Right lobe of liver (tissue), 6 donors: ENCODE measurements around the gene PHYHIPL. TPM values are rescaled to one million over a fixed set of nuclear protein-coding genes. Genes with fewer than 3 reads are reported as not detected.

Source experiments
- ATAC-seq, 4 donors: fragments of 200-7000 bp; cut with Tn5 transposase; one replicate each; pipeline ENCODE4 v1.9.1; 2020; ENCODE audit warnings: mild to moderate bottlenecking in 4 of 4, moderate library complexity in 4 of 4
- DNase-seq, 3 donors: peaks; one replicate each; pipeline ENCODE4 v3.0.0-alpha.2; 2020
- H3K27ac ChIP-seq, 3 donors: fragments of 200-600 bp; one replicate each; pipeline ENCODE4 v1.8.0; 2022
- H3K27me3 ChIP-seq, 2 donors: fragments of 200-600 bp; one replicate each; pipeline ENCODE4 v1.8.0; 2022
- H3K36me3 ChIP-seq, 4 donors: fragments of 200-600 bp; sonication (generic) in 1 of 4; one replicate each; pipeline versions ENCODE4 v1.5.1 to v1.8.0; 2017 to 2022; ENCODE audit warnings: control low read depth in 1 of 4
- H3K4me1 ChIP-seq, 4 donors: fragments of 200-600 bp; sonication (generic) in 1 of 4; one replicate each; pipeline versions ENCODE4 v1.5.1 to v1.8.0; 2017 to 2022; ENCODE audit warnings: control low read depth in 1 of 4
- H3K4me3 ChIP-seq, 3 donors: fragments of 200-600 bp; one replicate each; pipeline ENCODE4 v1.8.0; 2022
- H3K9me3 ChIP-seq, 4 donors: fragments of 200-600 bp; sonication (generic) in 1 of 4; one replicate each; pipeline versions ENCODE4 v1.5.1 to v1.8.0; 2017 to 2022; ENCODE audit warnings: control low read depth in 1 of 4
- POLR2A ChIP-seq: fragments of 450-650 bp; IDR thresholded peaks from one replicate; pipeline ENCODE4 v1.6.1; 2017; ENCODE audit warnings: antibody characterized with exemption, mild to moderate bottlenecking
- WGBS: methylation state at CpG from one replicate; pipeline ENCODE4 v1.1.6; 2018; ENCODE audit warnings: low coverage, low lambda C conversion rate; ENCODE audit not compliant: insufficient coverage; ENCODE audit errors: missing lambda C conversion rate; 5-methylcytosine and 5-hydroxymethylcytosine counted together
- intact Hi-C, 2 donors: fragments of 100-400 bp; cut with DNase I; formaldehyde crosslinking; loops; one replicate each; pipeline versions ENCODE4 v1.11.2 to v1.14.1; 2022
- total RNA-seq, 6 experiments: library from RNA; depleted of rRNA in 2 of 6; stranded (reverse); fragments of >200 nt in 2 of 6; fragmentation: NEBNext Ultra II Directional in 3 of 6; extraction: Animal tissue kit (Norgen Biotek cat#: 25700) in 3 of 6; gene quantifications; one replicate each; pipeline versions ENCODE4 v1.1.0 to v1.2.4, GENCODE V29; 2016 to 2023
- TF ChIP-seq, protein P1 (sequence below), 4 donors: fragments of 200-600 bp in 3 of 4; fragments of 450-650 bp in 1 of 4; IDR thresholded peaks; one replicate each; pipeline versions ENCODE4 v1.5.1 to v1.8.0; 2016 to 2022; ENCODE audit warnings: antibody characterized with exemption in 4 of 4, mild to moderate bottlenecking in 2 of 4
- donor health status: DM: no; HTN: yes; CAD: no.
- donor health status: DM: no; HTN: no; CAD: no.
- donor health status: DM: no; HTN: no; CAD: no.
- donor health status: DM: no; HTN: yes; CAD: no.
- donor health status: DM: no; HTN: yes; CAD: no.

PHYHIPL gene
- total RNA-seq, 6 experiments from 2014 or later, result 0.49 to 1.00 (median 0.75) TPM

DNA sequence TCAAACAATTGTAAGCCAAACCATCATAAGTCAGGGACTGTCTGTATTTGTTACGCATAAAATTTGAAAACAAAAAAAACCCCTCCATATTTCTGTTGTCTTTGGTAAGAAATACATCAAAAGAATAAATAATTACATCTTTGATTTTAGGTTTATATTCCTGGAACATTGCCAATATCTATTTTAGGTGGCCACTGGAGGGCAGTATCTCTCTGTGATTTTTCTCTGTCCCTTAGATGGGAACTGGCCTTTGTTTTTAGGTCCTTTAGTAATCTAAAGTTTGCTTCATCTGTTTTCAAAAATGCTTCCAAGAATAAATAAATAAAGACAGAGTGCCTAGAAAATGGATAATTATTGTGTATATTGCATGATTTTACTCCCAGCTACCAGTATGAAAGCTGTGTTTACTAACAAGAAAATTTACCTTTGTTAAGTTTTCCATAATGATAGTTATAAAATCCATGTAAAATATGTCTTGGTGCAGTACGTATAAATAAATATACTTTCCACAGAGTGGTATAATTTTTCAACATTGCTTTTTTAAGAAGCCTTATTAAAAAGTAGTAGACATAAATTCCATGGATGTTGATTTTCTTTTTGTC lies 64.2 kb downstream of the PHYHIPL start:
- WGBS, result 19% methylated on average over 2 of the region's 2 CpGs
- no peaks in the 10 kb centered on the region for H3K4me1 ChIP-seq
- DNase-seq (no peak), ATAC-seq (peak; percentile 36 to 57 (median 53))
- H3K27ac ChIP-seq, result no peak overlapping the region
- TF ChIP-seq, protein P1, sequence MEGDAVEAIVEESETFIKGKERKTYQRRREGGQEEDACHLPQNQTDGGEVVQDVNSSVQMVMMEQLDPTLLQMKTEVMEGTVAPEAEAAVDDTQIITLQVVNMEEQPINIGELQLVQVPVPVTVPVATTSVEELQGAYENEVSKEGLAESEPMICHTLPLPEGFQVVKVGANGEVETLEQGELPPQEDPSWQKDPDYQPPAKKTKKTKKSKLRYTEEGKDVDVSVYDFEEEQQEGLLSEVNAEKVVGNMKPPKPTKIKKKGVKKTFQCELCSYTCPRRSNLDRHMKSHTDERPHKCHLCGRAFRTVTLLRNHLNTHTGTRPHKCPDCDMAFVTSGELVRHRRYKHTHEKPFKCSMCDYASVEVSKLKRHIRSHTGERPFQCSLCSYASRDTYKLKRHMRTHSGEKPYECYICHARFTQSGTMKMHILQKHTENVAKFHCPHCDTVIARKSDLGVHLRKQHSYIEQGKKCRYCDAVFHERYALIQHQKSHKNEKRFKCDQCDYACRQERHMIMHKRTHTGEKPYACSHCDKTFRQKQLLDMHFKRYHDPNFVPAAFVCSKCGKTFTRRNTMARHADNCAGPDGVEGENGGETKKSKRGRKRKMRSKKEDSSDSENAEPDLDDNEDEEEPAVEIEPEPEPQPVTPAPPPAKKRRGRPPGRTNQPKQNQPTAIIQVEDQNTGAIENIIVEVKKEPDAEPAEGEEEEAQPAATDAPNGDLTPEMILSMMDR (IDR thresholded peaks at IDR 0.05), result peak; percentile 61 to 79 (median 66)
- TF ChIP-seq POLR2A, result no peak
- H3K4me3 ChIP-seq, result no peak overlapping the region
- H3K27me3 ChIP-seq, result no peaks in the 10 kb centered on the region
- intact Hi-C loops, result no loop called here
- no peaks in the 10 kb centered on the region for H3K9me3 ChIP-seq
- H3K36me3 ChIP-seq, result no peaks in the 10 kb centered on the region

- no peak overlapping the region for H3K27ac ChIP-seq
- H3K27me3 ChIP-seq, result no peaks in the 10 kb centered on the region
- intact Hi-C loops, result no loop called here
- H3K36me3 ChIP-seq, result no peaks in the 10 kb centered on the region
- H3K4me3 ChIP-seq, result no peak overlapping the region
- 86% methylated on average over 1 of the region's 1 CpG for WGBS
- H3K9me3 ChIP-seq, result no peaks in the 10 kb centered on the region
- H3K4me1 ChIP-seq, result no peaks in the 10 kb centered on the region
- no peak for DNase-seq
- no peak for ATAC-seq
- no peak for TF ChIP-seq POLR2A
- TF ChIP-seq, protein P1 (IDR thresholded peaks at IDR 0.05), result no peak
Observed at GRCh38 chr10:59242057-59242456, 65.6 kb downstream of the PHYHIPL start.

GRCh38 chr10:59242991-59243390 lies 66.5 kb downstream of the PHYHIPL start:
- DNase-seq (no peak), ATAC-seq (no peak)
- TF ChIP-seq, protein P1 (IDR thresholded peaks at IDR 0.05), result no peak
- TF ChIP-seq POLR2A, result no peak
- 79% methylated on average over 3 of the region's 3 CpGs for WGBS
- no peaks in the 10 kb centered on the region for H3K27me3 ChIP-seq
- no peaks in the 10 kb centered on the region for H3K9me3 ChIP-seq
- H3K4me1 ChIP-seq, result no peaks in the 10 kb centered on the region
- no peaks in the 10 kb centered on the region for H3K36me3 ChIP-seq
- intact Hi-C loops, result no loop called here
- no peak overlapping the region for H3K27ac ChIP-seq
- H3K4me3 ChIP-seq, result no peak overlapping the region

GRCh38 chr10:59243611-59244195 lies 67.3 kb downstream of the PHYHIPL start:
- Histone ChIP-seq H3K9me3 (no peaks in the 10 kb centered on the region), H3K27me3 (no peaks in the 10 kb centered on the region), H3K4me3 (no peak overlapping the region), H3K36me3 (no peaks in the 10 kb centered on the region), H3K4me1 (no peaks in the 10 kb centered on the region), H3K27ac (no peak overlapping the region)
- DNase-seq (no peak), ATAC-seq (no peak)
- WGBS, result 100% methylated on average over 2 of the region's 2 CpGs
- intact Hi-C loops, result no loop called here
- TF ChIP-seq, protein P1 (IDR thresholded peaks at IDR 0.05), result no peak
- no peak for TF ChIP-seq POLR2A
